GM12864 (cell line): Measurements from ENCODE around the gene B3GALT4.

Source experiments
- DNase-seq: peaks from one replicate; pipeline ENCODE4 v3.0.0-alpha.2; 2011; ENCODE audit warnings: low read depth
- H3K4me3 ChIP-seq: 2 replicates; pipeline ENCODE4 v1.5.1; 2011; ENCODE audit warnings: mild to moderate bottlenecking, low read depth, low read length, control low read depth
- TF ChIP-seq, protein P1 (sequence below): IDR thresholded peaks from 2 replicates; pipeline ENCODE4 v1.5.1; 2011; ENCODE audit warnings: low read depth, mild to moderate bottlenecking, moderate library complexity, low read length, control low read depth, inconsistent platforms; ENCODE audit errors: missing control alignments

B3GALT4 gene, protein sequence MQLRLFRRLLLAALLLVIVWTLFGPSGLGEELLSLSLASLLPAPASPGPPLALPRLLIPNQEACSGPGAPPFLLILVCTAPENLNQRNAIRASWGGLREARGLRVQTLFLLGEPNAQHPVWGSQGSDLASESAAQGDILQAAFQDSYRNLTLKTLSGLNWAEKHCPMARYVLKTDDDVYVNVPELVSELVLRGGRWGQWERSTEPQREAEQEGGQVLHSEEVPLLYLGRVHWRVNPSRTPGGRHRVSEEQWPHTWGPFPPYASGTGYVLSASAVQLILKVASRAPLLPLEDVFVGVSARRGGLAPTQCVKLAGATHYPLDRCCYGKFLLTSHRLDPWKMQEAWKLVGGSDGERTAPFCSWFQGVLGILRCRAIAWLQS

DNA sequence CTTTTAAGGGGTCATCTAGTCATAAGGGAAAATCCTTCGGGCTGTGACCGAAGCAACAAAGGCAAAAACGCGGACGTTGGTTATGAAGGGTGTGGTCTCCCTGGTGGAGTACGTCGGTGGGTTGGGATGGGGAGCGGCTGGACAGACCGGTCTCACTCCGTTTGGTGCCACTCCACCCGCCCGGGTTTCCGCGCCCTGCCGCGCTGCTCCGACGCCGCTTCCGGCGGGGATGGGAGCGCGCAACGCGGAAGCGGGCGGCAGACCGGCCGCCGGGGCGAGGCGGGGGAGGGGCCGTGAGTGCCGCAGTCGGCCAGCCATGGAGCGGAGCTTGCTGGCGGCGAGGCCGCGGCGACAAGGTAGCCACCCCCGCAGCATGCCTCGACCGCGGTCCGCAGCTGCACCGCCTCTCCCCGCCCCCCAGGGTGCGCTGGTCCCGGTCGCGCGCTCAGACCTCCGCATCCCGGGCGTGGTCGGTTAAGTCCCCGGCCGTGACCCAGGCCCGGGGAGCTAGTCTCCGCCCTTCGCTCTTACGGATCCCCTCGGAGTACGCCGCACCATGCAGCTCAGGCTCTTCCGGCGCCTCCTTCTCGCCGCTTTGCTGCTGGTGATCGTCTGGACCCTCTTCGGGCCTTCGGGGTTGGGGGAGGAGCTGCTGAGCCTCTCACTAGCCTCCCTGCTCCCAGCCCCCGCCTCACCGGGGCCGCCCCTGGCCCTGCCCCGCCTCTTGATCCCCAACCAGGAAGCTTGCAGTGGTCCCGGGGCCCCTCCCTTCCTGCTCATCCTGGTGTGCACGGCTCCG lies at the start of gene B3GALT4:
TSS of gene B3GALT4 (plus strand) at position 260 of the 799 bp plus-strand sequence. CDS start at position 557, 297 bp downstream.
- peak within 1 kb of the TSS; percentile 84 for H3K4me3 ChIP-seq
- TF ChIP-seq, protein P1, sequence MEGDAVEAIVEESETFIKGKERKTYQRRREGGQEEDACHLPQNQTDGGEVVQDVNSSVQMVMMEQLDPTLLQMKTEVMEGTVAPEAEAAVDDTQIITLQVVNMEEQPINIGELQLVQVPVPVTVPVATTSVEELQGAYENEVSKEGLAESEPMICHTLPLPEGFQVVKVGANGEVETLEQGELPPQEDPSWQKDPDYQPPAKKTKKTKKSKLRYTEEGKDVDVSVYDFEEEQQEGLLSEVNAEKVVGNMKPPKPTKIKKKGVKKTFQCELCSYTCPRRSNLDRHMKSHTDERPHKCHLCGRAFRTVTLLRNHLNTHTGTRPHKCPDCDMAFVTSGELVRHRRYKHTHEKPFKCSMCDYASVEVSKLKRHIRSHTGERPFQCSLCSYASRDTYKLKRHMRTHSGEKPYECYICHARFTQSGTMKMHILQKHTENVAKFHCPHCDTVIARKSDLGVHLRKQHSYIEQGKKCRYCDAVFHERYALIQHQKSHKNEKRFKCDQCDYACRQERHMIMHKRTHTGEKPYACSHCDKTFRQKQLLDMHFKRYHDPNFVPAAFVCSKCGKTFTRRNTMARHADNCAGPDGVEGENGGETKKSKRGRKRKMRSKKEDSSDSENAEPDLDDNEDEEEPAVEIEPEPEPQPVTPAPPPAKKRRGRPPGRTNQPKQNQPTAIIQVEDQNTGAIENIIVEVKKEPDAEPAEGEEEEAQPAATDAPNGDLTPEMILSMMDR: peak; percentile 60
- DNase-seq: peak; percentile 52

DNA sequence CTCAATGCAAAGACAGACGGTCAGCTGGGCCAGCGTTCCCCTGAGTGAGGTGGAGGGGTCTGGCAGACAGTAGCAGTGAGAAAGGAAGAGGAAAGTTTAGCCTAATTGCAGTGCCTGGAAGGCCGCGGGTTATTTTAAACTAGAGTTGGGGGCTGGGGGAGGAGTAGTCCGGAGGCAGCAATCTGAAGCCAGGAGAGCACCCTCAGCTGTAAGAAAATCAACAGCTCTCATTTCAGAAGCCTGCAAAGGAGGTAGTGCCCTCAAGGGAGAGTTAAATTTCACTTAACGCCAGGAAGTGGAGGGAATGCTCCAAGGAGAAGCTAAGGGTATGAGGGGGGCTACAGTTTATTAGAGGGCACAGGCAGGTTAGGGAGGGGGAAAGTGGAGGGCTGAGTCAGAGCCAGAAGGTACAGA lies 41.7 kb upstream of the B3GALT4 start:
- no peak for DNase-seq
- TF ChIP-seq, protein P1: no peak
- H3K4me3 ChIP-seq: no peak overlapping the region

DNA sequence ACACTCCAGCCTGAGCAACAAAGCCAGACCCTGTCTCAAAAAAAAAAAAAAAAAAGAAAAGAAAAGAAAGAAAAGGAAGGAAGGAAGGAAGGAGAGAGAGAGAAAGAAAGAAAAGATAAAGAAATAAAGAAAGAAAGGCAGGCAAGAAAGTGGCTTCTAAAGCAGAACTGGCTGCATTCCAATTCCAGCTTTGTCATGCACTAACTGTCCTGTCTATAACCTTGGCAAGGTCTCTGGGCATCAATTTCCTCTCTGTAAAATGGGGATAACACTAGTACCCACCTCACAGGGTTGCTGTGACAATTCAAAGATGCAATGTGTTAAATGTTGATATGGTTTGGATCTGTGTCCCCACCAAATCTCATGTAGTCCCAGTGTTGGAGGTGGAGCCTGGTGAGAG lies 40.6 kb upstream of the B3GALT4 start:
- DNase-seq: no peak
- H3K4me3 ChIP-seq: no peak overlapping the region
- TF ChIP-seq, protein P1: no peak

DNA sequence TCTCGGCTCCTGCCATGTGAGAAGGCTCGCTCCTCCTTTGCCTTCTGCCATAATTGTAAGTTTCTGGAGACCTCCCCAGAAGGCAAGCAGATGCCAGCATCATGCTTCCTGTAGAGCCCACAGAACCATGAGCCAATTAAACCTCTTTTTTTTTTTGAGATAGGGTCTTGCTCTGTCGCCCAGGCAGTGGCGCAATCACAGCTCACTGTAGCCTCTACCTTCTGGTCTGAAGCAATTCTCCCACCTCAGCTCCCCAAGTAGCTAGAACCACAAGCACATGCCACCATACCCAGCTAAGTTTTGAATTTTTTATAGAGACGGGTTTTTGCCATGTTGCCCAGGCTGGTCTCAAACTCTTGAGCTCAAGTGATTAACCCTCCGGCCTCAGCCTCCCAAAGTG lies 40.1 kb upstream of the B3GALT4 start:
- H3K4me3 ChIP-seq: no peak overlapping the region
- no peak for DNase-seq
- TF ChIP-seq, protein P1: no peak

DNA sequence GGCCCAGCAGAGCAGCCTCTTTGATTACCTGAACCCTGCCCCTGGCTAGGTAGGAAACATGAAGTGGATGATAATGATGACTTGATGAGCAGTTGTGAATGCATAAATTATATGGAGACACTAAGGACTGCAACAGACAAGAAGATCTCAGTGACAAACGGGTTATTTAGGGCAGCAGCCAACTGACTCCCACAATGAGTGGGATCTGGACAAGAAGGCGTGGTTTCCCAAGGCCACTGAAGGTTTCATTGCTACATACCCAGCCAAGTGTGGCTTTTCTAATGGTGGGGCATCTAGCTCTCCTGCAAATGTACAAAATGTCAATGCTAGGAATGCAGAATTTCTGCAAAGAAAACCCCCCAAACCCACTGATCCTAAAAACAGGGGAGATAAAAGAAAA lies 39.2 kb upstream of the B3GALT4 start:
- TF ChIP-seq, protein P1: no peak
- H3K4me3 ChIP-seq: no peak overlapping the region
- DNase-seq: no peak

DNA sequence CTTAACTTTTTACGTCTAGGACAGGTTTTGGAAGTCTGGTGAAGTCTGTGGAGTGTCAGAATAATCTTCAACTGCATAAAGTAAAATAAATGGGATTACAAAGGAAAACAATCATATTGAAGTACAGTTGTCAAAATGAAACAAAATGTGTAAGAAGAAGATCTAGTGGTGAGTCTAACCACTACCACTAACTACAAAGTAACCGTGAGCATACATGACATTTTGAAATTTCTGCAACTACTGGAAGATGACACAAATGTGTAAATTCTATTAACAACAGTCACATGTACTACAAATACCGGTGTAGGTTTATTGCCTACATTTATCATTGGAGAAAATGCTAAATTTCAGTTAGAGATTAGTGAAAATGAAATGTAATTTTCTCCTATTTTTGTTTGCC lies 35.0 kb upstream of the B3GALT4 start:
- TF ChIP-seq, protein P1: no peak
- DNase-seq: no peak
- no peak overlapping the region for H3K4me3 ChIP-seq
